ENCODE results near the gene KCNC2.

DNA sequence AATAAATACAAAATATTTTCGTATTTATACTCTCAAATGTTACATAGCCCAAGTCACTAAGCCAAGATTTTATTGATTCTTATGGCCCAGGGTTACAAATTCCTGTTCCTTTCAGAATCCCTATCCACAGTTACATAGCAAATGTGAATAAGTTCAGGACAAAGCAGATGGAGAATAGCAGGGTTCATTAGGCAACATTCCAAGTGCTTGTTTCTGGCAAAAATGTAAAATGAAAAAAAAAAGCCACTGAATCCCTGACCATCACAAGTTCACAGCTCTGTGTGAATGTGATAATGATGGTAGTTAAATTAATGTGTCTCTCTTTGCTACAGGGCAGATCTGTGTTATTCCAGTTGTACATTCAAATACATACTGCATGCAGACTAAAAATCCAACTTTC, 74.6 kb downstream of the KCNC2 start:
- no peak for TF ChIP-seq POLR2AphosphoS5 (IDR thresholded peaks at IDR 0.05)
- no peak for TF ChIP-seq CTCF (IDR thresholded peaks at IDR 0.05)

Measured in prostate gland (tissue), 2 donors.